MM.1S (cell line): ENCODE measurements around the gene BACH2.
"Not testable (repeated sequence)": the region's sequence is repeated elsewhere in the genome, so short reads cannot be mapped to it uniquely, and the experiment has no call there.

Experiments
- DNase-seq: peaks from one replicate; pipeline ENCODE4 v3.0.0-alpha.2; 2015
- H2AFZ ChIP-seq: fragments of 300-600 bp; sonication (generic); 2 replicates; pipeline ENCODE4 v1.6.0; 2016; ENCODE audit warnings: antibody characterized with exemption, low read length
- H3F3A ChIP-seq: fragments of 300-600 bp; sonication (generic); 2 replicates; pipeline ENCODE4 v1.6.1; 2016; ENCODE audit warnings: mild to moderate bottlenecking, antibody characterized with exemption, low read length, moderate library complexity, mixed read lengths; ENCODE audit not compliant: insufficient read depth
- H3K27ac ChIP-seq: fragments of 300-600 bp; sonication (generic); 2 replicates; pipeline ENCODE4 v1.5.1; 2016; ENCODE audit warnings: mild to moderate bottlenecking, low read length
- H3K27me3 ChIP-seq: fragments of 300-600 bp; sonication (generic); replicated peaks from 2 replicates; pipeline ENCODE4 v1.6.0; 2016; ENCODE audit warnings: low read length; ENCODE audit not compliant: insufficient read depth
- H3K36me3 ChIP-seq: fragments of 300-600 bp; sonication (generic); replicated peaks from 2 replicates; pipeline ENCODE4 v1.6.1; 2016; ENCODE audit warnings: mild to moderate bottlenecking, low read length, mixed read lengths; ENCODE audit not compliant: insufficient read depth
- H3K4me1 ChIP-seq: fragments of 300-600 bp; sonication (generic); 2 replicates; pipeline ENCODE4 v1.6.1; 2016; ENCODE audit warnings: low read length, mixed read lengths
- H3K4me2 ChIP-seq: fragments of 300-600 bp; sonication (generic); 2 replicates; pipeline ENCODE4 v1.6.0; 2016; ENCODE audit warnings: low read depth, low read length
- H3K4me3 ChIP-seq: fragments of 300-600 bp; sonication (generic); 2 replicates; pipeline ENCODE4 v1.5.1; 2016; ENCODE audit warnings: low read length, mixed read lengths
- H3K79me2 ChIP-seq: fragments of 300-600 bp; sonication (generic); 2 replicates; pipeline ENCODE4 v1.6.1; 2016; ENCODE audit warnings: mixed run types, low read length, mixed read lengths
- H3K9ac ChIP-seq: fragments of 300-600 bp; sonication (generic); 2 replicates; pipeline ENCODE4 v1.6.1; 2016; ENCODE audit warnings: low read length, mixed read lengths
- H3K9me2 ChIP-seq: fragments of 300-600 bp; sonication (generic); replicated peaks from 2 replicates; pipeline ENCODE4 v1.6.1; 2016; ENCODE audit warnings: mild to moderate bottlenecking, low read length, mixed read lengths; ENCODE audit not compliant: insufficient read depth
- H3K9me3 ChIP-seq: fragments of 300-600 bp; sonication (generic); replicated peaks from 2 replicates; pipeline ENCODE4 v1.6.1; 2016; ENCODE audit warnings: mild to moderate bottlenecking, low read length, mixed read lengths; ENCODE audit not compliant: insufficient read depth
- H4K20me1 ChIP-seq: fragments of 300-600 bp; sonication (generic); 2 replicates; pipeline ENCODE4 v1.6.1; 2016; ENCODE audit warnings: mild to moderate bottlenecking, low read length, moderate library complexity, mixed read lengths; ENCODE audit not compliant: insufficient read depth
- CTCF ChIP-seq: fragments of 300-600 bp; sonication (generic); IDR thresholded peaks from 2 replicates; pipeline ENCODE4 v1.5.1; 2016; ENCODE audit warnings: antibody characterized with exemption, low read length, mixed read lengths
- EZH2 ChIP-seq: fragments of 300-600 bp; sonication (generic); optimal IDR thresholded peaks from 2 replicates; pipeline ENCODE3; 2017; ENCODE audit warnings: low read depth, mild to moderate bottlenecking, antibody characterized with exemption, low read length, mixed read lengths
- EZH2phosphoT487 ChIP-seq: fragments of 300-600 bp; sonication (generic); IDR thresholded peaks from 2 replicates; pipeline ENCODE4 v1.6.1; 2018; ENCODE audit warnings: antibody characterized with exemption, low read length

BACH2 gene

DNA sequence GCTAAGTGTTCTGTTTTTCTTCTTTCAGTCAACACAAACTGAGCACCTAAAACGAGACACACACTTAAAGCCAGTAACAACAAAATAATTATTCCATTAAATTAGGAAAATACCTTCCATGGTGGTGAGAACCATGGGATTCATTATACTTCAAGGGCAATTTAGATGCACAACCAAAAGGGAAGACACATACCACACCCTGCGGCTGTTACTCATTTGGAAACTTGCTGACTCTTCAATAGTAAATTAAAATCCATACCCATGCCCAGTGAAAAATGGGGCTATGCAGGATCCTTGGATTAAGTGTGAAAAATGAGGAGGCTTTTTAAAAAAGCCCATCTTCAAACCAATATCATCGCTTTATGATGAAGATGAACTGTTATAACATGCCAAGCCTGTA lies 259.7 kb downstream of the BACH2 start:
- Histone ChIP-seq H3K79me2 (no peaks in the 10 kb centered on the region), H3K9me3 (no peaks in the 10 kb centered on the region), H3K36me3 (no peaks in the 10 kb centered on the region), H2AFZ (no peak overlapping the region), H3K9ac (no peak overlapping the region), H4K20me1 (no peaks in the 10 kb centered on the region), H3K27ac (no peak overlapping the region), H3F3A (no peaks in the 10 kb centered on the region), H3K4me3 (no peak overlapping the region), H3K4me2 (no peak overlapping the region), H3K9me2 (no peaks in the 10 kb centered on the region), H3K27me3 (no peaks in the 10 kb centered on the region), H3K4me1 (no peaks in the 10 kb centered on the region)
- DNase-seq: no peak
- no peak for TF ChIP-seq CTCF
- TF ChIP-seq EZH2: no peak
- no peak for TF ChIP-seq EZH2phosphoT487

DNA sequence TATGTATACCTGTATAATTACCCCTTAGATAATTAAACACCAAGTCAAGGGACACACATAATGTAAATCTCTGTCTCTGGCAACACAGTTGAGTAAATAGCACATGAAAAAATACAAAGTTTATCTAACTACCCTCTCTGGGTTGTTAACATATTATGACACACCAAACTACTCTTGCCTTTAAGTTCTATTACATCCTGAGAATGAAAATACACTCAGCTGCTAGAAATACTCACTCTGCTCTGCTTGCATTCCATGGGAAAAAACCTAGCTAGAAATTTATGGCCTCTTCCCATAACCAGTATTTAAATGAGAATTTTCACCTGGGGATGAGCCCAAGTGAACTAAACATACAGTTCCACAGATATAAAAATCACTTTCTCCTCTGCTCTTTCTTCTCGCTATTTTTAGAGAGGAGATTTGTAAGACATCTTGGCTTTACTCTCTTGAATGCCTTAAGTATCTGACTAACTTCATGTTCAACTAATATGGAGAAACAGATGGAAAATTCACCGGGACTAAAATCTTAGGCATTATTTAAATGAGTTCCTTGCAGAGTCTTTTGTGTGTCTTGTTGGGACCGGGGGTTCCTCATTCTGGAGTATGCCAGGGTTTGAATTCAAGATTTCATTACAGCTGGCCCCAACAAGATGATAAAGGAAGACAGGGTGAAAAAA lies 261.5 kb downstream of the BACH2 start:
- Histone ChIP-seq H3K4me2 (no peak overlapping the region), H3K27me3 (no peaks in the 10 kb centered on the region), H3K9me3 (no peaks in the 10 kb centered on the region), H3K79me2 (no peaks in the 10 kb centered on the region), H3K9ac (no peak overlapping the region), H3K4me1 (no peaks in the 10 kb centered on the region), H3K36me3 (no peaks in the 10 kb centered on the region), H4K20me1 (no peaks in the 10 kb centered on the region), H3K9me2 (no peaks in the 10 kb centered on the region), H2AFZ (no peak overlapping the region), H3K27ac (no peak overlapping the region), H3K4me3 (no peak overlapping the region), H3F3A (no peaks in the 10 kb centered on the region)
- DNase-seq: no peak
- TF ChIP-seq EZH2phosphoT487: no peak
- TF ChIP-seq EZH2: no peak
- no peak for TF ChIP-seq CTCF

GRCh38 chr6:90033746-90034271 lies 262.8 kb downstream of the BACH2 start:
- Histone ChIP-seq H4K20me1 (no peaks in the 10 kb centered on the region), H3K9me3 (no peaks in the 10 kb centered on the region), H3K4me3 (no peak overlapping the region), H3K9me2 (no peaks in the 10 kb centered on the region), H3K4me2 (no peak overlapping the region), H2AFZ (no peak overlapping the region), H3K27ac (no peak overlapping the region), H3K27me3 (no peaks in the 10 kb centered on the region), H3K79me2 (no peaks in the 10 kb centered on the region), H3F3A (no peaks in the 10 kb centered on the region), H3K9ac (no peak overlapping the region), H3K4me1 (no peaks in the 10 kb centered on the region), H3K36me3 (no peaks in the 10 kb centered on the region)
- no peak for TF ChIP-seq EZH2
- TF ChIP-seq EZH2phosphoT487: no peak
- TF ChIP-seq CTCF: no peak
- no peak for DNase-seq

DNA sequence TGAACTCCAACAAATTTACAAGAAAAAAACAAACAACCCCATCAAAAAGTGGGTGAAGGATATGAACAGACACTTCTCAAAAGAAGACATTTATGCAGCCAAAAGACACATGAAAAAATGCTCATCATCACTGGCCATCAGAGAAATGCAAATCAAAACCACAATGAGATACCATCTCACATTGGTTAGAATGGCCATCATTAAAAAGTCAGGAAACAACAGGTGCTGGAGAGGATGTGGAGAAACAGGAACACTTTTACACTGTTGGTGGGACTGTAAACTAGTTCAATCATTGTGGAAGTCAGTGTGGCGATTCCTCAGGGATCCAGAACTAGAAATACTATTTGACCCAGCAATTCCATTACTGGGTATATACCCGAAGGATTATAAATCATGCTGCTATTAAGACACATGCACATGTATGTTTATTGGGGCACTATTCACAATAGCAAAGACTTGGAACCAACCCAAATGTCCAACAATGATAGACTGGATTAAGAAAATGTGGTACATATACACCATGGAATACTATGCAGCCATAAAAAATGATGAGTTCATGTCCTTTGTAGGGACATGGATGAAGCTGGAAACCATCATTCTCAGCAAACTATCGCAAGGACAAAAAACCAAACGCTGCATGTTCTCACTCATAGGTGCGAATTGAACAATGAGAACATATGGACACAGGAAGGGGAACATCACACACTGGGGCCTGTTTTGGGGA lies 264.0 kb downstream of the BACH2 start:
- not testable (repeated sequence) for H3K9me3 ChIP-seq, H3K79me2 ChIP-seq, H3K9me2 ChIP-seq, H3K4me3 ChIP-seq, H3K9ac ChIP-seq, H3K27me3 ChIP-seq, H3K4me2 ChIP-seq, H3K4me1 ChIP-seq, H3F3A ChIP-seq, DNase-seq, H3K36me3 ChIP-seq, H4K20me1 ChIP-seq, H2AFZ ChIP-seq, H3K27ac ChIP-seq
